Measurements from ENCODE around the gene LIG1. TPM values are rescaled to one million over a fixed set of nuclear protein-coding genes. Genes with fewer than 3 reads are reported as not detected.

LIG1 gene
- 19.2 and 20.8 TPM in 2 replicates for total RNA-seq (2012; rRNA removed)

- H3K36me3 ChIP-seq (ENCODE audit: insufficient read depth, low read length), result peaks cover 18% of the 10 kb centered on the region
- peak within 1 kb of the TSS; percentile 95 for H3K4me3 ChIP-seq (ENCODE audit: low read length)
- H3K9ac ChIP-seq (ENCODE audit: low read depth, low read length), result peak within 1 kb of the TSS; percentile 89
- peak within 1 kb of the TSS; percentile 96 for H3K4me2 ChIP-seq (ENCODE audit: low read length)
- H3K27me3 ChIP-seq (ENCODE audit: control insufficient read depth, insufficient read depth, low read length), result no peaks in the 10 kb centered on the region
- no peaks in the 10 kb centered on the region for H3K9me3 ChIP-seq (replicated peaks; ENCODE audit: low read length)
- peaks cover 9% of the 10 kb centered on the region for H3K4me1 ChIP-seq (ENCODE audit: control insufficient read depth, insufficient read depth, low read length)
These were observed at the start of gene LIG1, which contains the start of gene ZSWIM9 for GRCh38 chr19:48169939-48170803. TSS of gene LIG1 (minus strand) at chr19:48170344. CDS start at chr19:48165566, 4,778 bp downstream. TSS of gene ZSWIM9 (plus strand) at chr19:48170680. CDS start at chr19:48171803, 1,123 bp downstream.

- no peaks in the 10 kb centered on the region for H3K36me3 ChIP-seq (ENCODE audit: insufficient read depth, low read length)
- H3K4me3 ChIP-seq (ENCODE audit: low read length), result no peak overlapping the region
- no peak overlapping the region for H3K4me2 ChIP-seq (ENCODE audit: low read length)
- H3K4me1 ChIP-seq (ENCODE audit: control insufficient read depth, insufficient read depth, low read length), result no peaks in the 10 kb centered on the region
- H3K27me3 ChIP-seq (ENCODE audit: control insufficient read depth, insufficient read depth, low read length), result no peaks in the 10 kb centered on the region
- H3K9ac ChIP-seq (ENCODE audit: low read depth, low read length), result no peak overlapping the region
- H3K9me3 ChIP-seq (replicated peaks; ENCODE audit: low read length), result no peaks in the 10 kb centered on the region
These were observed 48.9 kb upstream of the LIG1 start for GRCh38 chr19:48218997-48219396.

- Histone ChIP-seq H3K9me3 (replicated peaks; ENCODE audit: low read length) (no peaks in the 10 kb centered on the region), H3K4me2 (ENCODE audit: low read length) (no peak overlapping the region), H3K36me3 (ENCODE audit: insufficient read depth, low read length) (no peaks in the 10 kb centered on the region), H3K4me3 (ENCODE audit: low read length) (no peak overlapping the region), H3K4me1 (ENCODE audit: control insufficient read depth, insufficient read depth, low read length) (no peaks in the 10 kb centered on the region), H3K9ac (ENCODE audit: low read depth, low read length) (no peak overlapping the region), H3K27me3 (ENCODE audit: control insufficient read depth, insufficient read depth, low read length) (no peaks in the 10 kb centered on the region)
These were observed 46.8 kb upstream of the LIG1 start for GRCh38 chr19:48216933-48217332.

GRCh38 chr19:48213959-48214358, 43.8 kb upstream of the LIG1 start:
- H3K4me1 ChIP-seq (ENCODE audit: control insufficient read depth, insufficient read depth, low read length), result no peaks in the 10 kb centered on the region
- no peaks in the 10 kb centered on the region for H3K36me3 ChIP-seq (ENCODE audit: insufficient read depth, low read length)
- no peaks in the 10 kb centered on the region for H3K9me3 ChIP-seq (replicated peaks; ENCODE audit: low read length)

GRCh38 chr19:48210005-48210404, 39.9 kb upstream of the LIG1 start:
- Histone ChIP-seq H3K36me3 (ENCODE audit: insufficient read depth, low read length) (peaks cover 3% of the 10 kb centered on the region), H3K9me3 (replicated peaks; ENCODE audit: low read length) (no peaks in the 10 kb centered on the region), H3K4me1 (ENCODE audit: control insufficient read depth, insufficient read depth, low read length) (no peaks in the 10 kb centered on the region), H3K4me2 (ENCODE audit: low read length) (no peak overlapping the region), H3K4me3 (ENCODE audit: low read length) (no peak overlapping the region), H3K9ac (ENCODE audit: low read depth, low read length) (no peak overlapping the region), H3K27me3 (ENCODE audit: control insufficient read depth, insufficient read depth, low read length) (no peaks in the 10 kb centered on the region)

More at GRCh38 chr19:48213959-48214358, 43.8 kb upstream of the LIG1 start:
- Histone ChIP-seq H3K9ac (ENCODE audit: low read depth, low read length) (no peak overlapping the region), H3K27me3 (ENCODE audit: control insufficient read depth, insufficient read depth, low read length) (no peaks in the 10 kb centered on the region), H3K4me2 (ENCODE audit: low read length) (no peak overlapping the region), H3K4me3 (ENCODE audit: low read length) (no peak overlapping the region)

GRCh38 chr19:48206397-48207093, 36.4 kb upstream of the LIG1 start:
- Histone ChIP-seq H3K4me3 (ENCODE audit: low read length) (no peak overlapping the region), H3K9ac (ENCODE audit: low read depth, low read length) (no peak overlapping the region), H3K9me3 (replicated peaks; ENCODE audit: low read length) (no peaks in the 10 kb centered on the region), H3K36me3 (ENCODE audit: insufficient read depth, low read length) (peaks cover 3% of the 10 kb centered on the region), H3K4me1 (ENCODE audit: control insufficient read depth, insufficient read depth, low read length) (peaks cover 5% of the 10 kb centered on the region), H3K27me3 (ENCODE audit: control insufficient read depth, insufficient read depth, low read length) (no peaks in the 10 kb centered on the region), H3K4me2 (ENCODE audit: low read length) (no peak overlapping the region)

- Histone ChIP-seq H3K4me1 (ENCODE audit: control insufficient read depth, insufficient read depth, low read length) (peaks cover 5% of the 10 kb centered on the region), H3K9ac (ENCODE audit: low read depth, low read length) (peak overlapping the region; percentile 86), H3K4me2 (ENCODE audit: low read length) (peak overlapping the region; percentile 81), H3K36me3 (ENCODE audit: insufficient read depth, low read length) (peaks cover 3% of the 10 kb centered on the region), H3K4me3 (ENCODE audit: low read length) (peak overlapping the region; percentile 75), H3K27me3 (ENCODE audit: control insufficient read depth, insufficient read depth, low read length) (no peaks in the 10 kb centered on the region), H3K9me3 (replicated peaks; ENCODE audit: low read length) (no peaks in the 10 kb centered on the region)
These were observed 33.9 kb upstream of the LIG1 start for GRCh38 chr19:48203794-48204628.

- Histone ChIP-seq H3K9ac (ENCODE audit: low read depth, low read length) (peak overlapping the region; percentile 86), H3K4me1 (ENCODE audit: control insufficient read depth, insufficient read depth, low read length) (peaks cover 5% of the 10 kb centered on the region)
These were observed 33.2 kb upstream of the LIG1 start for GRCh38 chr19:48203222-48203793.

GRCh38 chr19:48196933-48197665, 27.0 kb upstream of the LIG1 start:
- no peaks in the 10 kb centered on the region for H3K27me3 ChIP-seq (ENCODE audit: control insufficient read depth, insufficient read depth, low read length)
- H3K9ac ChIP-seq (ENCODE audit: low read depth, low read length), result no peak overlapping the region
- H3K4me2 ChIP-seq (ENCODE audit: low read length), result no peak overlapping the region
- no peaks in the 10 kb centered on the region for H3K36me3 ChIP-seq (ENCODE audit: insufficient read depth, low read length)
- H3K4me1 ChIP-seq (ENCODE audit: control insufficient read depth, insufficient read depth, low read length), result no peaks in the 10 kb centered on the region
- H3K4me3 ChIP-seq (ENCODE audit: low read length), result no peak overlapping the region
- no peaks in the 10 kb centered on the region for H3K9me3 ChIP-seq (replicated peaks; ENCODE audit: low read length)

More at GRCh38 chr19:48203222-48203793, 33.2 kb upstream of the LIG1 start:
- peak overlapping the region; percentile 81 for H3K4me2 ChIP-seq (ENCODE audit: low read length)
- H3K9me3 ChIP-seq (replicated peaks; ENCODE audit: low read length), result no peaks in the 10 kb centered on the region
- peaks cover 3% of the 10 kb centered on the region for H3K36me3 ChIP-seq (ENCODE audit: insufficient read depth, low read length)
- peak overlapping the region; percentile 75 for H3K4me3 ChIP-seq (ENCODE audit: low read length)
- no peaks in the 10 kb centered on the region for H3K27me3 ChIP-seq (ENCODE audit: control insufficient read depth, insufficient read depth, low read length)

- Histone ChIP-seq H3K9ac (ENCODE audit: low read depth, low read length) (no peak overlapping the region), H3K27me3 (ENCODE audit: control insufficient read depth, insufficient read depth, low read length) (no peaks in the 10 kb centered on the region), H3K36me3 (ENCODE audit: insufficient read depth, low read length) (no peaks in the 10 kb centered on the region), H3K4me3 (ENCODE audit: low read length) (no peak overlapping the region), H3K4me1 (ENCODE audit: control insufficient read depth, insufficient read depth, low read length) (no peaks in the 10 kb centered on the region), H3K9me3 (replicated peaks; ENCODE audit: low read length) (no peaks in the 10 kb centered on the region), H3K4me2 (ENCODE audit: low read length) (no peak overlapping the region)
These were observed 26.2 kb upstream of the LIG1 start for GRCh38 chr19:48196321-48196763.
